Liver (tissue), 9 donors: ENCODE results near the gene S100A5. TPM values are rescaled to one million over a fixed set of nuclear protein-coding genes. Genes with fewer than 3 reads are reported as not detected.

ENCODE experiments used
- DNase-seq: peaks from one replicate; pipeline ENCODE4 v3.0.0-alpha.2; 2017; ENCODE audit warnings: low spot score
- H3K27ac ChIP-seq, 2 donors: one replicate each; pipeline ENCODE4 v1.7.0; 2013; ENCODE audit warnings: inconsistent platforms in 2 of 2, low read length in 2 of 2, control low read depth in 1 of 2, low read depth in 1 of 2, mild to moderate bottlenecking in 1 of 2
- H3K27me3 ChIP-seq, 4 donors: one replicate each; pipeline versions ENCODE4 v1.6.1 to v1.7.0; 2013; ENCODE audit warnings: low read length in 3 of 4, inconsistent platforms in 1 of 4, mild to moderate bottlenecking in 1 of 4, moderate library complexity in 1 of 4; ENCODE audit not compliant: control insufficient read depth in 4 of 4, insufficient read depth in 4 of 4
- H3K36me3 ChIP-seq, 4 donors: one replicate each; pipeline versions ENCODE4 v1.6.1 to v1.7.0; 2013; ENCODE audit warnings: low read length in 3 of 4, mild to moderate bottlenecking in 3 of 4, low read depth in 1 of 4, moderate library complexity in 1 of 4; ENCODE audit not compliant: control insufficient read depth in 4 of 4, insufficient read depth in 3 of 4
- H3K4me1 ChIP-seq, 4 donors: one replicate each; pipeline versions ENCODE4 v1.6.1 to v1.7.0; 2013; ENCODE audit warnings: low read length in 3 of 4, mild to moderate bottlenecking in 3 of 4, moderate library complexity in 1 of 4; ENCODE audit not compliant: control insufficient read depth in 4 of 4, insufficient read depth in 4 of 4
- H3K4me3 ChIP-seq, 3 donors: one replicate each; pipeline versions ENCODE4 v1.6.1 to v1.7.0; 2013; ENCODE audit warnings: low read length in 3 of 3, control low read depth in 1 of 3, low read depth in 1 of 3, mild to moderate bottlenecking in 1 of 3
- H3K9ac ChIP-seq, 2 donors: one replicate each; pipeline ENCODE4 v1.7.0; 2013; ENCODE audit warnings: low read length in 2 of 2, mild to moderate bottlenecking in 2 of 2, moderate library complexity in 2 of 2, control low read depth in 1 of 2, low read depth in 1 of 2
- H3K9me3 ChIP-seq, 4 donors: one replicate each; pipeline versions ENCODE4 v1.6.1 to v1.7.0; 2013; ENCODE audit warnings: low read length in 3 of 4; ENCODE audit not compliant: control insufficient read depth in 4 of 4
- EGR1 ChIP-seq, 2 donors: IDR thresholded peaks; 2 replicates each; pipeline ENCODE4 v1.6.1; 2016 to 2018; ENCODE audit warnings: antibody characterized with exemption in 2 of 2, low read depth in 2 of 2
- FOXA1 ChIP-seq: IDR thresholded peaks from 2 replicates; pipeline ENCODE4 v1.6.1; 2016; ENCODE audit warnings: antibody characterized with exemption
- FOXA2 ChIP-seq: IDR thresholded peaks from 2 replicates; pipeline ENCODE4 v1.6.1; 2016; ENCODE audit warnings: antibody characterized with exemption
- GABPA ChIP-seq, 2 donors: IDR thresholded peaks in 1 of 2; conservative IDR thresholded peaks in 1 of 2; 2 replicates each; pipeline ENCODE4 v1.6.1; 2016; ENCODE audit warnings: antibody characterized with exemption in 2 of 2, mild to moderate bottlenecking in 1 of 2, moderate library complexity in 1 of 2
- HNF4A ChIP-seq, 2 donors: conservative IDR thresholded peaks; 2 replicates each; pipeline ENCODE4 v1.6.1; 2016; ENCODE audit warnings: antibody characterized with exemption in 2 of 2, mild to moderate bottlenecking in 2 of 2
- HNF4G ChIP-seq: IDR thresholded peaks from 2 replicates; pipeline ENCODE4 v1.6.1; 2016; ENCODE audit warnings: antibody characterized with exemption
- JUND ChIP-seq, 2 donors: IDR thresholded peaks; 2 replicates each; pipeline ENCODE4 v1.6.1; 2016; ENCODE audit warnings: antibody characterized with exemption in 2 of 2
- NR2F2 ChIP-seq: IDR thresholded peaks from 2 replicates; pipeline ENCODE4 v1.6.1; 2016; ENCODE audit warnings: antibody characterized with exemption
- RAD21 ChIP-seq, 2 donors: IDR thresholded peaks; 2 replicates each; pipeline ENCODE4 v1.6.1; 2016; ENCODE audit warnings: antibody characterized with exemption in 2 of 2, mild to moderate bottlenecking in 2 of 2
- RXRA ChIP-seq, 2 donors: IDR thresholded peaks; 2 replicates each; pipeline ENCODE4 v1.6.1; 2017 to 2018; ENCODE audit warnings: antibody characterized with exemption in 2 of 2, mild to moderate bottlenecking in 1 of 2
- SP1 ChIP-seq: IDR thresholded peaks from 2 replicates; pipeline ENCODE4 v1.6.1; 2018; ENCODE audit warnings: antibody characterized with exemption, mild to moderate bottlenecking
- WGBS: extraction: QIAGEN DNeasy Blood & Tissue Kit; methylation state at CpG from one replicate; pipeline ENCODE4 v1.1.7; 2013; 5-methylcytosine and 5-hydroxymethylcytosine counted together
- polyA plus RNA-seq, 2 donors: library from polyadenylated mRNA; stranded (reverse) in 1 of 2; unstranded in 1 of 2; fragments of 200-250 nt in 1 of 2; fragments of >200 nt in 1 of 2; fragmentation: Nextera tagmentation in 1 of 2; extraction: Ambion mirVana in 1 of 2; gene quantifications; one replicate each; pipeline versions ENCODE4 v1.2.1 to v1.2.3, GENCODE V29; 2013 to 2015
- total RNA-seq, 2 donors: library from RNA; depleted of rRNA; stranded (reverse); fragments of >200 nt; gene quantifications; one replicate each; pipeline ENCODE4 v1.2.3, GENCODE V29; 2014
- TF ChIP-seq, protein P1 (sequence below): IDR thresholded peaks from 2 replicates; pipeline ENCODE4 v1.6.1; 2016; ENCODE audit warnings: antibody characterized with exemption, mild to moderate bottlenecking
- TF ChIP-seq, protein P2 (sequence below): fragments of 150-350 bp; IDR thresholded peaks from 2 replicates; pipeline ENCODE4 v1.5.1; 2017; ENCODE audit warnings: improper control_type of control experiment, low read depth, low read length; ENCODE audit not compliant: missing input control
- TF ChIP-seq, protein P3 (sequence below): IDR thresholded peaks from 2 replicates; pipeline ENCODE4 v1.6.1; 2016; ENCODE audit warnings: antibody characterized with exemption
- TF ChIP-seq, protein P4 (sequence below): IDR thresholded peaks from 2 replicates; pipeline ENCODE4 v1.6.1; 2016; ENCODE audit warnings: antibody characterized with exemption
- donor health status: healthy.
- donor health status: healthy.
- donor health status: healthy.
- donor health status: healthy.
- donor health status: healthy.

S100A5 gene
- total and polyA plus RNA-seq, 4 donors: not detected

DNA sequence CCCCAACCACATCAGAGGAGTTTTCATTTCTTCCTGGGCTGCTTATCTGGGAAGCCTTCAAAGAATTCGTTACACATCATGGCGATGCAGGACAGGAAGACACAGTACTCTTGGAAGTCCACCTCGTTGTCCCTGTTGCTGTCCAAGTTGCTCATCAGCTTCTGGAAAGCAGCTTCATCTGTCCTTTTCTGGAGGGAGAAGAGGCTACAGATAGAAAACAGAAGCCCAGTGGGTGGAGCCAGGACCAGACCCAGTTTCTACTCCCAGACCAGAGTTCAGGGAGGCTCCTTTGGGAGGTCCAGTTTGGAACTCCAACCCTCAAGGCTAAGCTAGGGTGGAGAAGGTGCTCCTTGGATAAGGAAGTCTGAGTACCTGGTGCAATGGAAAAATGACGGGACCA lies 3.0 kb upstream of the S100A5 start:
- WGBS: 89% methylated on average over 4 of the region's 4 CpGs
- no peaks in the 10 kb centered on the region for H3K27me3 ChIP-seq
- no peaks in the 10 kb centered on the region for H3K36me3 ChIP-seq
- TF ChIP-seq FOXA2 (no peak), HNF4A (conservative IDR thresholded peaks at IDR 0.05) (no peak), SP1 (no peak)
- TF ChIP-seq, protein P1, sequence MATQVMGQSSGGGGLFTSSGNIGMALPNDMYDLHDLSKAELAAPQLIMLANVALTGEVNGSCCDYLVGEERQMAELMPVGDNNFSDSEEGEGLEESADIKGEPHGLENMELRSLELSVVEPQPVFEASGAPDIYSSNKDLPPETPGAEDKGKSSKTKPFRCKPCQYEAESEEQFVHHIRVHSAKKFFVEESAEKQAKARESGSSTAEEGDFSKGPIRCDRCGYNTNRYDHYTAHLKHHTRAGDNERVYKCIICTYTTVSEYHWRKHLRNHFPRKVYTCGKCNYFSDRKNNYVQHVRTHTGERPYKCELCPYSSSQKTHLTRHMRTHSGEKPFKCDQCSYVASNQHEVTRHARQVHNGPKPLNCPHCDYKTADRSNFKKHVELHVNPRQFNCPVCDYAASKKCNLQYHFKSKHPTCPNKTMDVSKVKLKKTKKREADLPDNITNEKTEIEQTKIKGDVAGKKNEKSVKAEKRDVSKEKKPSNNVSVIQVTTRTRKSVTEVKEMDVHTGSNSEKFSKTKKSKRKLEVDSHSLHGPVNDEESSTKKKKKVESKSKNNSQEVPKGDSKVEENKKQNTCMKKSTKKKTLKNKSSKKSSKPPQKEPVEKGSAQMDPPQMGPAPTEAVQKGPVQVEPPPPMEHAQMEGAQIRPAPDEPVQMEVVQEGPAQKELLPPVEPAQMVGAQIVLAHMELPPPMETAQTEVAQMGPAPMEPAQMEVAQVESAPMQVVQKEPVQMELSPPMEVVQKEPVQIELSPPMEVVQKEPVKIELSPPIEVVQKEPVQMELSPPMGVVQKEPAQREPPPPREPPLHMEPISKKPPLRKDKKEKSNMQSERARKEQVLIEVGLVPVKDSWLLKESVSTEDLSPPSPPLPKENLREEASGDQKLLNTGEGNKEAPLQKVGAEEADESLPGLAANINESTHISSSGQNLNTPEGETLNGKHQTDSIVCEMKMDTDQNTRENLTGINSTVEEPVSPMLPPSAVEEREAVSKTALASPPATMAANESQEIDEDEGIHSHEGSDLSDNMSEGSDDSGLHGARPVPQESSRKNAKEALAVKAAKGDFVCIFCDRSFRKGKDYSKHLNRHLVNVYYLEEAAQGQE: no peak
- TF ChIP-seq, protein P2, sequence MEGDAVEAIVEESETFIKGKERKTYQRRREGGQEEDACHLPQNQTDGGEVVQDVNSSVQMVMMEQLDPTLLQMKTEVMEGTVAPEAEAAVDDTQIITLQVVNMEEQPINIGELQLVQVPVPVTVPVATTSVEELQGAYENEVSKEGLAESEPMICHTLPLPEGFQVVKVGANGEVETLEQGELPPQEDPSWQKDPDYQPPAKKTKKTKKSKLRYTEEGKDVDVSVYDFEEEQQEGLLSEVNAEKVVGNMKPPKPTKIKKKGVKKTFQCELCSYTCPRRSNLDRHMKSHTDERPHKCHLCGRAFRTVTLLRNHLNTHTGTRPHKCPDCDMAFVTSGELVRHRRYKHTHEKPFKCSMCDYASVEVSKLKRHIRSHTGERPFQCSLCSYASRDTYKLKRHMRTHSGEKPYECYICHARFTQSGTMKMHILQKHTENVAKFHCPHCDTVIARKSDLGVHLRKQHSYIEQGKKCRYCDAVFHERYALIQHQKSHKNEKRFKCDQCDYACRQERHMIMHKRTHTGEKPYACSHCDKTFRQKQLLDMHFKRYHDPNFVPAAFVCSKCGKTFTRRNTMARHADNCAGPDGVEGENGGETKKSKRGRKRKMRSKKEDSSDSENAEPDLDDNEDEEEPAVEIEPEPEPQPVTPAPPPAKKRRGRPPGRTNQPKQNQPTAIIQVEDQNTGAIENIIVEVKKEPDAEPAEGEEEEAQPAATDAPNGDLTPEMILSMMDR: no peak
- H3K4me3 ChIP-seq: no peak overlapping the region
- H3K4me1 ChIP-seq: no peaks in the 10 kb centered on the region
- no peak overlapping the region for H3K9ac ChIP-seq
- no peak overlapping the region for H3K27ac ChIP-seq
- DNase-seq: no peak
- H3K9me3 ChIP-seq: no peaks in the 10 kb centered on the region

DNA sequence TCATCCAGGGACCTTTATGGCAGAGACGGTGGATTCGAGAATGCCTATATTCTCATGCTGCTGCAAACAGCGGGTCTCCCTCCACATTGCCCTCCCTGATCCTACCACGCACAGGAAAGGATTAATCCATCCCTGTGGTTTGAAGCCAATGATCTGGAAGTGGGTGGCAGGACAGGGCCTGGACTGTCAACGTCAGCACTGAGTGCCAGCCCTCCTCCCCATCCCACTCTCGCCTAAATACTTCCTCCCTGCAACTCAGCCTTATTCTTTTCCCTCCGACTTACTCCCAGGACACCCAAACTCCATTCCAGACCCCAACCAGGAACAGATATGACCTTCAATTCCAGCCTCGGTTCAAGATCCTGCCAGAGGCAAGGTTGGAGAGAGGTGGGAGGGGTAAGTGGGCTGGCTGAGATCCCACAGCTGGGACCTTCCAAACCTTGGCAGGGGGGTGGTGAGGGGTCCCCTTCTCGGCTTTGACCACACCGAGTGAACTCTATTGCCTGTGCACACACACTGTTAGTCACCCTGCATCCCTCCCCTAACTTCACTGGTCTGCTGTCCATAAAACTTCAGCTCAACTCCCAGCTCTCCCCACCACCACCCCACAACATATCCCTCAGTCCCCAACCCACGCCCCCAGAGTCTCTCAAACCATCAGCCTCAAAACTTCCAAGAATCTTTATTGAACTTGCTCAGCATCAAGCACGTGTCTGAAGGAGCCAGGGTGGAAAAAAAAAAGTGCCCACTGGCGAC lies 2.4 kb upstream of the S100A5 start:
- H3K36me3 ChIP-seq: no peaks in the 10 kb centered on the region
- H3K27me3 ChIP-seq: no peaks in the 10 kb centered on the region
- H3K27ac ChIP-seq: no peak overlapping the region
- no peak overlapping the region for H3K9ac ChIP-seq
- TF ChIP-seq, protein P1: no peak
- TF ChIP-seq FOXA2: no peak
- TF ChIP-seq, protein P3, sequence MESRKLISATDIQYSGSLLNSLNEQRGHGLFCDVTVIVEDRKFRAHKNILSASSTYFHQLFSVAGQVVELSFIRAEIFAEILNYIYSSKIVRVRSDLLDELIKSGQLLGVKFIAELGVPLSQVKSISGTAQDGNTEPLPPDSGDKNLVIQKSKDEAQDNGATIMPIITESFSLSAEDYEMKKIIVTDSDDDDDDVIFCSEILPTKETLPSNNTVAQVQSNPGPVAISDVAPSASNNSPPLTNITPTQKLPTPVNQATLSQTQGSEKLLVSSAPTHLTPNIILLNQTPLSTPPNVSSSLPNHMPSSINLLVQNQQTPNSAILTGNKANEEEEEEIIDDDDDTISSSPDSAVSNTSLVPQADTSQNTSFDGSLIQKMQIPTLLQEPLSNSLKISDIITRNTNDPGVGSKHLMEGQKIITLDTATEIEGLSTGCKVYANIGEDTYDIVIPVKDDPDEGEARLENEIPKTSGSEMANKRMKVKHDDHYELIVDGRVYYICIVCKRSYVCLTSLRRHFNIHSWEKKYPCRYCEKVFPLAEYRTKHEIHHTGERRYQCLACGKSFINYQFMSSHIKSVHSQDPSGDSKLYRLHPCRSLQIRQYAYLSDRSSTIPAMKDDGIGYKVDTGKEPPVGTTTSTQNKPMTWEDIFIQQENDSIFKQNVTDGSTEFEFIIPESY: no peak
- no peak for TF ChIP-seq RXRA (IDR thresholded peaks at IDR 0.05)
- TF ChIP-seq FOXA1: no peak
- TF ChIP-seq HNF4G: no peak
- TF ChIP-seq RAD21 (IDR thresholded peaks at IDR 0.05): no peak
- TF ChIP-seq EGR1 (IDR thresholded peaks at IDR 0.05; ENCODE audit: low read depth in 2 of 2): no peak
- TF ChIP-seq SP1: no peak
- TF ChIP-seq JUND (IDR thresholded peaks at IDR 0.05): no peak
- no peak for TF ChIP-seq GABPA (IDR thresholded peaks at IDR 0.05 in 1 of 2, conservative IDR thresholded peaks at IDR 0.05 in 1 of 2)
- TF ChIP-seq, protein P4, sequence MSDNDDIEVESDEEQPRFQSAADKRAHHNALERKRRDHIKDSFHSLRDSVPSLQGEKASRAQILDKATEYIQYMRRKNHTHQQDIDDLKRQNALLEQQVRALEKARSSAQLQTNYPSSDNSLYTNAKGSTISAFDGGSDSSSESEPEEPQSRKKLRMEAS: no peak
- no peak for TF ChIP-seq NR2F2
- H3K4me3 ChIP-seq: no peak overlapping the region
- WGBS: 80% methylated on average over 13 of the region's 13 CpGs
- no peaks in the 10 kb centered on the region for H3K4me1 ChIP-seq
- no peak for DNase-seq
- no peaks in the 10 kb centered on the region for H3K9me3 ChIP-seq
